ENCODE results near the gene RAB34.

RAB34 gene

DNA sequence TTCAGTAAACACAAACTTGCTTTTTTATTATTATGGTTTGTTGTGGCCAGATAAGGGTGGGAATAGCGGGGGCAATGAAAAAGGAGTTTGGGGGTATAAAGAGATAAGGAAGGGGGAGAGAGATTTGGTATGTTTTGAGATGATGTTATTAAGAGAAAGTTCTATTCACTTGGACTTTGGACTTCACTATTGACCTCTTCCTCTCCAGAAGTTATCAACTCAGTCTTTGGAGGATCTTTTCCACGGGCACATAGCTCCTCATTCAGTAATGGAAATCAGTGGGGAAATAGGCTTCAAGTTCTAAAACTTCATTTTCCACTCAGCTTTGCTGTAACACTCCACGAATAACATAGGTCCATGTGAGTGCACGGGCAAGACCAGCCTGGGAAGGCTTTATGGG lies 29.2 kb downstream of the RAB34 start:
- Histone ChIP-seq H3K9me3 (ENCODE audit: control insufficient read depth, insufficient read depth, low read depth, low read length) (no peaks in the 10 kb centered on the region), H3K36me3 (ENCODE audit: control insufficient read depth in 2 of 2, insufficient read depth in 1 of 2, low read length in 2 of 2) (peaks cover 84 to 97% of the 10 kb centered on the region in 2 experiments), H3K27ac (ENCODE audit: extremely low read depth, low read depth, low read length) (no peak overlapping the region), H3K4me3 (ENCODE audit: low read depth, low read length) (no peak overlapping the region), H3K4me1 (ENCODE audit: control insufficient read depth, insufficient read depth, low read length) (no peaks in the 10 kb centered on the region)
- ChIA-PET CTCF (interaction anchor here (0.7 to 1.2 kb wide), 4 partner anchors 23 to 78 kb away, joined by 3 to 4 read pairs (median 4); no protein-coding TSS in a partner anchor), POLR2A (interaction anchor here (1.7 to 2.2 kb wide), 2 partner anchors 14 to 17 kb away, joined by 5 to 6 read pairs; no protein-coding TSS in a partner anchor)
- TF ChIP-seq GFI1B (tag by site-specific recombination; IDR thresholded peaks at IDR 0.05), result no peak
- TF ChIP-seq, protein P1, sequence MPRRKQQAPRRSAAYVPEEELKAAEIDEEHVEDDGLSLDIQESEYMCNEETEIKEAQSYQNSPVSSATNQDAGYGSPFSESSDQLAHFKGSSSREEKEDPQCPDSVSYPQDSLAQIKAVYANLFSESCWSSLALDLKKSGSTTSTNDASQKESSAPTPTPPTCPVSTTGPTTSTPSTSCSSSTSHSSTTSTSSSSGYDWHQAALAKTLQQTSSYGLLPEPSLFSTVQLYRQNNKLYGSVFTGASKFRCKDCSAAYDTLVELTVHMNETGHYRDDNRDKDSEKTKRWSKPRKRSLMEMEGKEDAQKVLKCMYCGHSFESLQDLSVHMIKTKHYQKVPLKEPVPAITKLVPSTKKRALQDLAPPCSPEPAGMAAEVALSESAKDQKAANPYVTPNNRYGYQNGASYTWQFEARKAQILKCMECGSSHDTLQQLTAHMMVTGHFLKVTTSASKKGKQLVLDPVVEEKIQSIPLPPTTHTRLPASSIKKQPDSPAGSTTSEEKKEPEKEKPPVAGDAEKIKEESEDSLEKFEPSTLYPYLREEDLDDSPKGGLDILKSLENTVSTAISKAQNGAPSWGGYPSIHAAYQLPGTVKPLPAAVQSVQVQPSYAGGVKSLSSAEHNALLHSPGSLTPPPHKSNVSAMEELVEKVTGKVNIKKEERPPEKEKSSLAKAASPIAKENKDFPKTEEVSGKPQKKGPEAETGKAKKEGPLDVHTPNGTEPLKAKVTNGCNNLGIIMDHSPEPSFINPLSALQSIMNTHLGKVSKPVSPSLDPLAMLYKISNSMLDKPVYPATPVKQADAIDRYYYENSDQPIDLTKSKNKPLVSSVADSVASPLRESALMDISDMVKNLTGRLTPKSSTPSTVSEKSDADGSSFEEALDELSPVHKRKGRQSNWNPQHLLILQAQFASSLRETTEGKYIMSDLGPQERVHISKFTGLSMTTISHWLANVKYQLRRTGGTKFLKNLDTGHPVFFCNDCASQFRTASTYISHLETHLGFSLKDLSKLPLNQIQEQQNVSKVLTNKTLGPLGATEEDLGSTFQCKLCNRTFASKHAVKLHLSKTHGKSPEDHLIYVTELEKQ (tag by site-specific recombination; IDR thresholded peaks at IDR 0.05; ENCODE audit: borderline replicate concordance), result no peak
- TF ChIP-seq SETDB1 (IDR thresholded peaks at IDR 0.05; ENCODE audit: insufficient read length, low read length), result no peak
- TF ChIP-seq ZNF140 (tag by site-specific recombination; IDR thresholded peaks at IDR 0.05), result no peak
- no peak for TF ChIP-seq ZSCAN16 (tag by site-specific recombination; IDR thresholded peaks at IDR 0.05)
- TF ChIP-seq, protein P2, sequence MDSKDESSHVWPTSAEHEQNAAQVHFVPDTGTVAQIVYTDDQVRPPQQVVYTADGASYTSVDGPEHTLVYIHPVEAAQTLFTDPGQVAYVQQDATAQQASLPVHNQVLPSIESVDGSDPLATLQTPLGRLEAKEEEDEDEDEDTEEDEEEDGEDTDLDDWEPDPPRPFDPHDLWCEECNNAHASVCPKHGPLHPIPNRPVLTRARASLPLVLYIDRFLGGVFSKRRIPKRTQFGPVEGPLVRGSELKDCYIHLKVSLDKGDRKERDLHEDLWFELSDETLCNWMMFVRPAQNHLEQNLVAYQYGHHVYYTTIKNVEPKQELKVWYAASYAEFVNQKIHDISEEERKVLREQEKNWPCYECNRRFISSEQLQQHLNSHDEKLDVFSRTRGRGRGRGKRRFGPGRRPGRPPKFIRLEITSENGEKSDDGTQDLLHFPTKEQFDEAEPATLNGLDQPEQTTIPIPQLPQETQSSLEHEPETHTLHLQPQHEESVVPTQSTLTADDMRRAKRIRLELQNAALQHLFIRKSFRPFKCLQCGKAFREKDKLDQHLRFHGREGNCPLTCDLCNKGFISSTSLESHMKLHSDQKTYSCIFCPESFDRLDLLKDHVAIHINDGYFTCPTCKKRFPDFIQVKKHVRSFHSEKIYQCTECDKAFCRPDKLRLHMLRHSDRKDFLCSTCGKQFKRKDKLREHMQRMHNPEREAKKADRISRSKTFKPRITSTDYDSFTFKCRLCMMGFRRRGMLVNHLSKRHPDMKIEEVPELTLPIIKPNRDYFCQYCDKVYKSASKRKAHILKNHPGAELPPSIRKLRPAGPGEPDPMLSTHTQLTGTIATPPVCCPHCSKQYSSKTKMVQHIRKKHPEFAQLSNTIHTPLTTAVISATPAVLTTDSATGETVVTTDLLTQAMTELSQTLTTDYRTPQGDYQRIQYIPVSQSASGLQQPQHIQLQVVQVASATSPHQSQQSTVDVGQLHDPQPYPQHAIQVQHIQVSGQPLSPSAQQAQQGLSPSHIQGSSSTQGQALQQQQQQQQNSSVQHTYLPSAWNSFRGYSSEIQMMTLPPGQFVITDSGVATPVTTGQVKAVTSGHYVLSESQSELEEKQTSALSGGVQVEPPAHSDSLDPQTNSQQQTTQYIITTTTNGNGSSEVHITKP (tag by site-specific recombination; IDR thresholded peaks at IDR 0.05), result no peak
- no peak for TF ChIP-seq ZBTB8A (tag by site-specific recombination; IDR thresholded peaks at IDR 0.05)
- no peak for TF ChIP-seq ZNF221 (tag by site-specific recombination; IDR thresholded peaks at IDR 0.05; ENCODE audit: borderline replicate concordance)
- no peak for TF ChIP-seq ZNF16 (tag by site-specific recombination; IDR thresholded peaks at IDR 0.05; ENCODE audit: low read depth)
- TF ChIP-seq KLF10 (tag by site-specific recombination; IDR thresholded peaks at IDR 0.05), result no peak
- TF ChIP-seq PRDM1 (tag by site-specific recombination; IDR thresholded peaks at IDR 0.05), result no peak
- TF ChIP-seq, protein P3, sequence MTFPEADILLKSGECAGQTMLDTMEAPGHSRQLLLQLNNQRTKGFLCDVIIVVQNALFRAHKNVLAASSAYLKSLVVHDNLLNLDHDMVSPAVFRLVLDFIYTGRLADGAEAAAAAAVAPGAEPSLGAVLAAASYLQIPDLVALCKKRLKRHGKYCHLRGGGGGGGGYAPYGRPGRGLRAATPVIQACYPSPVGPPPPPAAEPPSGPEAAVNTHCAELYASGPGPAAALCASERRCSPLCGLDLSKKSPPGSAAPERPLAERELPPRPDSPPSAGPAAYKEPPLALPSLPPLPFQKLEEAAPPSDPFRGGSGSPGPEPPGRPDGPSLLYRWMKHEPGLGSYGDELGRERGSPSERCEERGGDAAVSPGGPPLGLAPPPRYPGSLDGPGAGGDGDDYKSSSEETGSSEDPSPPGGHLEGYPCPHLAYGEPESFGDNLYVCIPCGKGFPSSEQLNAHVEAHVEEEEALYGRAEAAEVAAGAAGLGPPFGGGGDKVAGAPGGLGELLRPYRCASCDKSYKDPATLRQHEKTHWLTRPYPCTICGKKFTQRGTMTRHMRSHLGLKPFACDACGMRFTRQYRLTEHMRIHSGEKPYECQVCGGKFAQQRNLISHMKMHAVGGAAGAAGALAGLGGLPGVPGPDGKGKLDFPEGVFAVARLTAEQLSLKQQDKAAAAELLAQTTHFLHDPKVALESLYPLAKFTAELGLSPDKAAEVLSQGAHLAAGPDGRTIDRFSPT (tag by site-specific recombination; IDR thresholded peaks at IDR 0.05), result no peak
- no peak for TF ChIP-seq ZNF560 (tag by site-specific recombination; IDR thresholded peaks at IDR 0.05; ENCODE audit: borderline replicate concordance)
- TF ChIP-seq, protein P4, sequence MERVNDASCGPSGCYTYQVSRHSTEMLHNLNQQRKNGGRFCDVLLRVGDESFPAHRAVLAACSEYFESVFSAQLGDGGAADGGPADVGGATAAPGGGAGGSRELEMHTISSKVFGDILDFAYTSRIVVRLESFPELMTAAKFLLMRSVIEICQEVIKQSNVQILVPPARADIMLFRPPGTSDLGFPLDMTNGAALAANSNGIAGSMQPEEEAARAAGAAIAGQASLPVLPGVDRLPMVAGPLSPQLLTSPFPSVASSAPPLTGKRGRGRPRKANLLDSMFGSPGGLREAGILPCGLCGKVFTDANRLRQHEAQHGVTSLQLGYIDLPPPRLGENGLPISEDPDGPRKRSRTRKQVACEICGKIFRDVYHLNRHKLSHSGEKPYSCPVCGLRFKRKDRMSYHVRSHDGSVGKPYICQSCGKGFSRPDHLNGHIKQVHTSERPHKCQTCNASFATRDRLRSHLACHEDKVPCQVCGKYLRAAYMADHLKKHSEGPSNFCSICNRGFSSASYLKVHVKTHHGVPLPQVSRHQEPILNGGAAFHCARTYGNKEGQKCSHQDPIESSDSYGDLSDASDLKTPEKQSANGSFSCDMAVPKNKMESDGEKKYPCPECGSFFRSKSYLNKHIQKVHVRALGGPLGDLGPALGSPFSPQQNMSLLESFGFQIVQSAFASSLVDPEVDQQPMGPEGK (tag by site-specific recombination; IDR thresholded peaks at IDR 0.05), result no peak
- TF ChIP-seq ZNF600 (tag by site-specific recombination; IDR thresholded peaks at IDR 0.05), result no peak
- TF ChIP-seq, protein P5, sequence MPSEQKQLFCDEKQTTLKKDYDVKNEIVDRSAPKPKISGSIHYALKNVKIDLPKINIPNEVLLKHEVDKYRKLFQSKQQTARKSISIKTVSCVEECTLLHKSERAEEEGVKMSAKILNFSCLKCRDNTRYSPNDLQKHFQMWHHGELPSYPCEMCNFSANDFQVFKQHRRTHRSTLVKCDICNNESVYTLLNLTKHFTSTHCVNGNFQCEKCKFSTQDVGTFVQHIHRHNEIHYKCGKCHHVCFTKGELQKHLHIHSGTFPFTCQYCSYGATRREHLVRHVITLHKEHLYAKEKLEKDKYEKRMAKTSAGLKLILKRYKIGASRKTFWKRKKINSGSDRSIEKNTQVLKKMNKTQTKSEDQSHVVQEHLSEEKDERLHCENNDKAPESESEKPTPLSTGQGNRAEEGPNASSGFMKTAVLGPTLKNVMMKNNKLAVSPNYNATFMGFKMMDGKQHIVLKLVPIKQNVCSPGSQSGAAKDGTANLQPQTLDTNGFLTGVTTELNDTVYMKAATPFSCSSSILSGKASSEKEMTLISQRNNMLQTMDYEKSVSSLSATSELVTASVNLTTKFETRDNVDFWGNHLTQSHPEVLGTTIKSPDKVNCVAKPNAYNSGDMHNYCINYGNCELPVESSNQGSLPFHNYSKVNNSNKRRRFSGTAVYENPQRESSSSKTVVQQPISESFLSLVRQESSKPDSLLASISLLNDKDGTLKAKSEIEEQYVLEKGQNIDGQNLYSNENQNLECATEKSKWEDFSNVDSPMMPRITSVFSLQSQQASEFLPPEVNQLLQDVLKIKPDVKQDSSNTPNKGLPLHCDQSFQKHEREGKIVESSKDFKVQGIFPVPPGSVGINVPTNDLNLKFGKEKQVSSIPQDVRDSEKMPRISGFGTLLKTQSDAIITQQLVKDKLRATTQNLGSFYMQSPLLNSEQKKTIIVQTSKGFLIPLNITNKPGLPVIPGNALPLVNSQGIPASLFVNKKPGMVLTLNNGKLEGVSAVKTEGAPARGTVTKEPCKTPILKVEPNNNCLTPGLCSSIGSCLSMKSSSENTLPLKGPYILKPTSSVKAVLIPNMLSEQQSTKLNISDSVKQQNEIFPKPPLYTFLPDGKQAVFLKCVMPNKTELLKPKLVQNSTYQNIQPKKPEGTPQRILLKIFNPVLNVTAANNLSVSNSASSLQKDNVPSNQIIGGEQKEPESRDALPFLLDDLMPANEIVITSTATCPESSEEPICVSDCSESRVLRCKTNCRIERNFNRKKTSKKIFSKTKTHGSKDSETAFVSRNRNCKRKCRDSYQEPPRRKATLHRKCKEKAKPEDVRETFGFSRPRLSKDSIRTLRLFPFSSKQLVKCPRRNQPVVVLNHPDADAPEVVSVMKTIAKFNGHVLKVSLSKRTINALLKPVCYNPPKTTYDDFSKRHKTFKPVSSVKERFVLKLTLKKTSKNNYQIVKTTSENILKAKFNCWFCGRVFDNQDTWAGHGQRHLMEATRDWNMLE (tag by site-specific recombination; conservative IDR thresholded peaks at IDR 0.05; ENCODE audit: low read depth), result no peak
- TF ChIP-seq ZNF266 (tag by site-specific recombination; IDR thresholded peaks at IDR 0.05; ENCODE audit: low read depth), result no peak
- no peak for TF ChIP-seq TCF7L2 (IDR thresholded peaks at IDR 0.05; ENCODE audit: borderline replicate concordance, low read depth, low read length)
- TF ChIP-seq ZBTB17 (tag by site-specific recombination; IDR thresholded peaks at IDR 0.05), result no peak

Data from HEK293 (cell line).